ENCODE results near the gene RASGRF1.
A peak's percentile ranks its signal among the peaks of the same experiment; 100 is the strongest.
"Not testable (repeated sequence)": the region's sequence is repeated elsewhere in the genome, so short reads cannot be mapped to it uniquely, and the experiment has no call there.

RASGRF1 gene

GRCh38 chr15:79003896-79004295 lies 86.7 kb downstream of the RASGRF1 start:
- DNase-seq: no peak

- no peak for DNase-seq
Measured at GRCh38 chr15:79003301-79003700, 87.3 kb downstream of the RASGRF1 start.

- no peak for DNase-seq
Measured at GRCh38 chr15:79002581-79002980, 88.0 kb downstream of the RASGRF1 start.

GRCh38 chr15:78999636-79000035 lies 90.9 kb downstream of the RASGRF1 start:
- no peak for DNase-seq

GRCh38 chr15:78998526-78998925 lies 92.1 kb downstream of the RASGRF1 start:
- no peak for DNase-seq

- no peak for DNase-seq
Measured at GRCh38 chr15:78997981-78998499, 92.5 kb downstream of the RASGRF1 start.

GRCh38 chr15:78996894-78997275 lies 93.7 kb downstream of the RASGRF1 start:
- no peak for DNase-seq

GRCh38 chr15:78995921-78996893 lies 94.4 kb downstream of the RASGRF1 start:
- no peak for DNase-seq

GRCh38 chr15:78995161-78995560 lies 95.4 kb downstream of the RASGRF1 start:
- not testable (repeated sequence) for DNase-seq

GRCh38 chr15:78993931-78994530 lies 96.5 kb downstream of the RASGRF1 start:
- DNase-seq: no peak

- DNase-seq: no peak
Measured at GRCh38 chr15:78993257-78993930, 97.2 kb downstream of the RASGRF1 start.

- no peak for DNase-seq
Measured at GRCh38 chr15:78992416-78993256, 97.9 kb downstream of the RASGRF1 start.

GRCh38 chr15:78991879-78992278 lies 98.7 kb downstream of the RASGRF1 start:
- DNase-seq: no peak

GRCh38 chr15:78991476-78991875 lies 99.1 kb downstream of the RASGRF1 start:
- no peak for DNase-seq

- no peak for DNase-seq
Measured at GRCh38 chr15:78990278-78990677, 100.3 kb downstream of the RASGRF1 start.

- DNase-seq: no peak
Measured at GRCh38 chr15:78989701-78990240, 100.8 kb downstream of the RASGRF1 start.

- DNase-seq: peak; percentile 60
Measured at GRCh38 chr15:78988361-78988911, 102.1 kb downstream of the RASGRF1 start.

- DNase-seq: no peak
Measured at GRCh38 chr15:78987556-78988360, 102.8 kb downstream of the RASGRF1 start.

- DNase-seq: no peak
Measured at GRCh38 chr15:78985859-78986475, 104.6 kb downstream of the RASGRF1 start.

- no peak for DNase-seq
Measured at GRCh38 chr15:78984041-78984440, 106.5 kb downstream of the RASGRF1 start.
